ENCODE data around the gene BBS4. TPM values are rescaled to one million over a fixed set of nuclear protein-coding genes. Genes with fewer than 3 reads are reported as not detected.

The BBS4 gene
- total RNA-seq, 2 experiments from 2014 or later: 13.1 to 14.7 TPM

DNA sequence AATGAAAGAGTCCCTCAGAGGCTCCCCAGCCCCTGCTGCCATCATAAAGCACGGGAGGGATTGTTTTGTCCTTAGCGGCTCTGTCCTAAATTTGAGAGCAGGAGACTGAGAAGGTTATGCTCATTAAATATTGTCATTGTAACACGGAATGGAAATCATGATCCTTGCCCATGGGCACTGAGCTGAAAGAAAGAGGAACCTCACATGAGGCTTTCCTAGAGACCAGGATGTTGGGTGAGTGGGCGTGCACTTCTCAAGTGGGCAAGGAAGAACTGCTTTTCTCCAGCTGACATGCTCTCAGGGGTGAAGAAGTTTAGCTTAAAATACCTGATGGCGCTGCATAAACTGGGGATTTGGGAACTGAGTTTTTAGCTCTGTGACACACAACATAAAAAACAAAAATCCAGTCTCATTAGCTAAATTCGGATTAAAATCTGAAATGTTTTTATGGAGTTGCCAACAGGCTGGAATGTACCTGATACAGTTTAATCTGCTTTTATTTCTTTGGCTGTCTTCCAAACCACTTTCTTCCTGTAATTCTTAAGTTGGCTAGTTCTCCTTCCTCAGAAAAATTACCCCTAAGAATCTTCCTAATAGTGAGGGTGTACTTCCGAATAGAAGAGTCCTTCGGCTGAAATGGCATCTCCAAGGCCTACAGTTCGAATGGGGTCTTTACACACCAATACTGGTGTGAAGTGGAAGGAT lies 65.9 kb downstream of the BBS4 start:
- no peak for DNase-seq
- Mint-ChIP-seq H3K27me3 (no peaks in the 10 kb centered on the region), H3K27ac (no peak overlapping the region), H3K4me1 (peaks cover 20% of the 10 kb centered on the region), H3K9me3 (ENCODE audit: low read depth) (no peaks in the 10 kb centered on the region), H3K4me3 (no peak overlapping the region), H3K36me3 (peaks cover 61% of the 10 kb centered on the region)
- CTCF ChIA-PET: interaction anchor here (1.0 to 1.4 kb wide), 4 partner anchors 9 to 439 kb away, joined by 3 read pairs; no protein-coding TSS in a partner anchor
- no peak for ATAC-seq

DNA sequence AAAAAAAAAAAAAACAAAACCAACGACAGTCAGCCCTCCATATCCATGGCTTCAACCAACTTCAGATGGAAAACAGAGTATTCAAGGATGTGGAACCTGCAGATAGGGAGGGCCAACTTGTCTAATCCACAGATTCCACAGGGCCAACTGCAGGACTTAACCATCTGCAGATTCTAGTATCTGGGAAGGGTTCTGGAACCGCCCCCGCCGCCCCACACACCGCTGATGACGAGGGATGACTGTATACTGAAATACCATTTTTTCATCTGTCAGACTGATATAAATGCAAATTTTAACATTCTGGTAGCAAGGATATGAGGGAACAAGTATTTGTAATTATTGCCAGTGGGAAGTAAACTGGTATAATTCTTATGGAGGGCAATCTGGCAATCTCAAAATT lies 68.1 kb downstream of the BBS4 start:
- ATAC-seq (no peak), DNase-seq (no peak)
- no peaks in the 10 kb centered on the region for H3K9me3 Mint-ChIP-seq (ENCODE audit: low read depth)
- H3K36me3 Mint-ChIP-seq: peaks cover 67% of the 10 kb centered on the region
- peaks cover 20% of the 10 kb centered on the region for H3K4me1 Mint-ChIP-seq
- no peak overlapping the region for H3K27ac Mint-ChIP-seq
- H3K27me3 Mint-ChIP-seq: no peaks in the 10 kb centered on the region
- CTCF ChIA-PET: interaction anchor here (1.3 kb wide), 1 partner anchor 154 kb away, joined by 3 read pairs; no protein-coding TSS in a partner anchor
- H3K4me3 Mint-ChIP-seq: no peak overlapping the region

DNA sequence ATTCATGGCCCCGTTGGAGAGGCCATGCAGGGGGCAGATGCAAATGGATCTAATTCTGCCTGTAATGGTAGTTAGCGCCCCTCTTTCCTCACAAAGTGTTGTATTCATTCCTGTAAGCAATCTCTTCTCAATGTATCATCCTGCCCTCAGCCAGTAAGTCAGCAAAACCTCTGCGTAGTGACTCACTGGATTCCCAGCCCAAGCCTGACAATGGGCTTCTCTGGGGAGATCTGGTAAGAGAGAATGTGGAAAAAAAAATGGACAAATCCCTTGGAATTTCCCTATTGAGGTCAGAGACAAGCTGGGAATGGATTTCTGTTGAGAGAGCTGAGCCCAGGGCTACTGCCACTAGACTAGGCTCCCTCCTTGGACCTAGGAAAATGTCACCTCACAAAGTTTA lies 72.2 kb downstream of the BBS4 start:
- H3K27me3 Mint-ChIP-seq: no peaks in the 10 kb centered on the region
- ATAC-seq (no peak), DNase-seq (no peak)
- peaks cover 66% of the 10 kb centered on the region for H3K36me3 Mint-ChIP-seq
- no peak overlapping the region for H3K4me3 Mint-ChIP-seq
- no peaks in the 10 kb centered on the region for H3K9me3 Mint-ChIP-seq (ENCODE audit: low read depth)
- CTCF ChIA-PET: no interaction called here
- H3K27ac Mint-ChIP-seq: peak overlapping the region; percentile 59
- peaks cover 20% of the 10 kb centered on the region for H3K4me1 Mint-ChIP-seq

GRCh38 chr15:72760590-72761260 lies 74.7 kb downstream of the BBS4 start:
- no peak overlapping the region for H3K4me3 Mint-ChIP-seq
- DNase-seq: no peak
- peak overlapping the region; percentile 9 for H3K27ac Mint-ChIP-seq
- no peaks in the 10 kb centered on the region for H3K9me3 Mint-ChIP-seq (ENCODE audit: low read depth)
- no peak for ATAC-seq
- CTCF ChIA-PET: interaction anchor here (1.0 kb wide), 1 partner anchor 9 kb away, joined by 3 read pairs; no protein-coding TSS in a partner anchor
- no peaks in the 10 kb centered on the region for H3K27me3 Mint-ChIP-seq
- H3K36me3 Mint-ChIP-seq: peaks cover 62% of the 10 kb centered on the region
- H3K4me1 Mint-ChIP-seq: peaks cover 29% of the 10 kb centered on the region

DNA sequence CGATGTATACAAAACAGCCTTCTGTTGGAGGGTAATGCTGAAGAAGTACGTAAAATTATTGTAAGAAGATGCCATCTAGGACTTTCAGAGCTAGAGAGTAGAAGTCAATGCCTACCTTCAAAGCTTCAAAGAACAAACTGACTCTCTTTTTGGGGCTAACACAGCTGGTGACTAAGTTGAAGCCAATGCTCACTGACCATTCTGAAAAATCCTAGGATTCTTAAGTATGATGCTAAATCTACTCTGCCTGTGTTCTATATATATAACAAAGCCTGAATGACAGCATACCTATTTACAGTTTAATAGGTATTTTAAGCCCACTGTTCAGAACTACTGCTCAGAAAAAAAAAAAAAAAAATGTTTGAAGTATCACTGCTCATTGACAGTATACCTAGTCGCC lies 78.6 kb downstream of the BBS4 start:
- H3K4me3 Mint-ChIP-seq: no peak overlapping the region
- H3K9me3 Mint-ChIP-seq (ENCODE audit: low read depth): peaks cover 4% of the 10 kb centered on the region
- H3K27ac Mint-ChIP-seq: peak overlapping the region; percentile 66
- H3K36me3 Mint-ChIP-seq: peaks cover 71% of the 10 kb centered on the region
- no peaks in the 10 kb centered on the region for H3K27me3 Mint-ChIP-seq
- DNase-seq (no peak), ATAC-seq (no peak)
- CTCF ChIA-PET: interaction anchor here (0.6 to 2.3 kb wide), 3 partner anchors 16 to 42 kb away, joined by 3 to 13 read pairs (median 3); no protein-coding TSS in a partner anchor
- peaks cover 29% of the 10 kb centered on the region for H3K4me1 Mint-ChIP-seq

GRCh38 chr15:72766025-72766424 lies 80.0 kb downstream of the BBS4 start:
- Mint-ChIP-seq H3K27ac (no peak overlapping the region), H3K4me1 (peaks cover 26% of the 10 kb centered on the region)
- no peak for ATAC-seq

GRCh38 chr15:72766780-72767179 lies 80.8 kb downstream of the BBS4 start:
- ATAC-seq (no peak), DNase-seq (no peak)
- peaks cover 30% of the 10 kb centered on the region for H3K4me1 Mint-ChIP-seq
- H3K9me3 Mint-ChIP-seq (ENCODE audit: low read depth): peaks cover 4% of the 10 kb centered on the region
- H3K27me3 Mint-ChIP-seq: no peaks in the 10 kb centered on the region
- H3K4me3 Mint-ChIP-seq: no peak overlapping the region
- no peak overlapping the region for H3K27ac Mint-ChIP-seq
- H3K36me3 Mint-ChIP-seq: peaks cover 77% of the 10 kb centered on the region
- CTCF ChIA-PET: interaction anchor here (1.8 kb wide), 1 partner anchor 45 kb away, joined by 11 read pairs; no protein-coding TSS in a partner anchor

More at GRCh38 chr15:72766025-72766424, 80.0 kb downstream of the BBS4 start:
- no peak for DNase-seq
- no peaks in the 10 kb centered on the region for H3K27me3 Mint-ChIP-seq
- H3K36me3 Mint-ChIP-seq: peaks cover 75% of the 10 kb centered on the region
- H3K9me3 Mint-ChIP-seq (ENCODE audit: low read depth): peaks cover 4% of the 10 kb centered on the region
- H3K4me3 Mint-ChIP-seq: no peak overlapping the region
- CTCF ChIA-PET: interaction anchor here (2.3 kb wide), 1 partner anchor 44 kb away, joined by 13 read pairs; no protein-coding TSS in a partner anchor

- peak; percentile 57 for ATAC-seq
- H3K4me1 Mint-ChIP-seq: peaks cover 29% of the 10 kb centered on the region
- H3K9me3 Mint-ChIP-seq (ENCODE audit: low read depth): peaks cover 4% of the 10 kb centered on the region
- H3K27me3 Mint-ChIP-seq: no peaks in the 10 kb centered on the region
- DNase-seq: peak; percentile 33
- H3K4me3 Mint-ChIP-seq: no peak overlapping the region
- peak overlapping the region; percentile 63 for H3K27ac Mint-ChIP-seq
- CTCF ChIA-PET: interaction anchor here (1.9 kb wide), 1 partner anchor 49 kb away, joined by 6 read pairs; no protein-coding TSS in a partner anchor
- H3K36me3 Mint-ChIP-seq: peaks cover 74% of the 10 kb centered on the region
Measured at GRCh38 chr15:72770673-72771328, 84.8 kb downstream of the BBS4 start.

DNA sequence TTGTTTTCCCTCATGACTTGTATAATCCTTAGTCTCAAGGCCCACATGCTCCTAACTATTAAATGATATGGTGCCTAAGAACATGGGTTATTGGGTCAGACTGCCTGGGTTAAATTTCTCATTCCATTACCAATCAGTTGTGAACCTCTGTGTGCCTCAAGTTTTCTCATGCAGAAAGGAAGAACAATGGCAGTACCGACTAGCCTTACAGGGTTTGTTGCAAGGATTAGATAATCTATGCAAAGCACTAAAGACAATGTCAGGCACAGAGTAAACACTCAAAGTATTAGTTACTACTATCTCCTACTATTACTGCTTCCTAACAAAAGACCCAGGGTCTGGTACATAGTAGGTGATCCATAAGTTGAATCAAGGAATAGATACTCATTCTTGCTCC lies 85.3 kb downstream of the BBS4 start:
- ATAC-seq: no peak
- H3K4me1 Mint-ChIP-seq: peaks cover 33% of the 10 kb centered on the region
- DNase-seq: no peak
- H3K9me3 Mint-ChIP-seq (ENCODE audit: low read depth): peaks cover 4% of the 10 kb centered on the region
- H3K27ac Mint-ChIP-seq: peak overlapping the region; percentile 63
- no peak overlapping the region for H3K4me3 Mint-ChIP-seq
- H3K36me3 Mint-ChIP-seq: peaks cover 70% of the 10 kb centered on the region
- H3K27me3 Mint-ChIP-seq: no peaks in the 10 kb centered on the region
- CTCF ChIA-PET: no interaction called here

DNA sequence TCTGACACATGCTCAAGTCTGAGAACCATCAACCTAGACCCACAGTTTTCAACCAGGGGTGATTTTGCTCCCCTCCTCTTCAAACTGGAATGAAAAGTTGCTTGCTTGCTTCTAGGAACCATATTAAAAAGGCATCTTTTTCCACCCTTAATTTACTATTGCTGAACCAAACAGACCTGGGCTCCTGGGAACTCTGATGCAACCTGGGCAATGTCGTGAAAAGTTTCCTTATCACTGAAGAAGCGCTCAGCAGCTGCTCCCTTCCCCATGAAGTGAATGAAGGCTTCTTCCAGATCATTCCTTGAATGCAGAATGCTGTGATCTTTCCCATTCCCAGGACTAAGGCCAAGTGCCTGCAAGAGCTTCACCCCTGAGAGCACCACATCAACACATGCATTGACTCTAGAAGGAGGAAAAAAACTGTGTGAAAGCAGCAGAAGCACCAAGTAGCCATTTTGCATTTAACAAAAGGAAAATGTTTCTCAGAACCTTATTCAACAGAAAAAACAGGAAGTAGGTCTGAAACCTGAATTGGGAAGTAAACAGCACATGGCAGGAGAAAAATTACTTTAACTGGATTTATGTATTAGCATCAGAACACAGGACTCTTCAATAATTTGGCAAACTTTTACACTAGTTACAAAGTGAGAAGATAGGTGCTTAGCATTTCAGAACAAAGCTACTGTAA lies 88.8 kb downstream of the BBS4 start:
- no peak for ATAC-seq
- Mint-ChIP-seq H3K4me3 (no peak overlapping the region), H3K4me1 (peaks cover 46% of the 10 kb centered on the region), H3K27ac (no peak overlapping the region), H3K9me3 (ENCODE audit: low read depth) (no peaks in the 10 kb centered on the region), H3K27me3 (no peaks in the 10 kb centered on the region), H3K36me3 (peaks cover 63% of the 10 kb centered on the region)
- DNase-seq: no peak
- CTCF ChIA-PET: no interaction called here

DNA sequence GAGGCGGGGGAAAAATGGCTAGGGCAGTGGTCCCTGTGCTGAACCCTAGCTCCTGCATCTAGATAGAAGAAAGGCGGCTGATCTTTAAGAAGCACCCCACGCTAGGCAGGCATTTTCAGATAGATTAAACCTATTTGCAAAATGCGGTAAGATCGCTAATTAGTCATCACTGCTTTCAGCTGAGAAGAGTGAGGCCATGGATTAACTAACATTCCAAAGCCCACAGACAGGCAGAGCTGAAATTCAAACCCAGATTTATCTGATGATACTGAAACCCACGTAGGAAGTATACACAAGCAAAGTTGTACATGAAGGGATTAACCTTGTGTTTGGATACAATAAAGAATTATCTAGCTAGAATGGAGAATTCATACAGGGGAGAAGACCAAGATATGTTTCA lies 92.8 kb downstream of the BBS4 start:
- Mint-ChIP-seq H3K36me3 (peaks cover 62% of the 10 kb centered on the region), H3K27me3 (no peaks in the 10 kb centered on the region), H3K9me3 (ENCODE audit: low read depth) (no peaks in the 10 kb centered on the region), H3K4me3 (no peak overlapping the region), H3K27ac (no peak overlapping the region), H3K4me1 (peaks cover 52% of the 10 kb centered on the region)
- CTCF ChIA-PET: interaction anchor here (0.7 to 1.8 kb wide), 4 partner anchors 15 to 446 kb away, joined by 3 to 4 read pairs (median 3); no protein-coding TSS in a partner anchor
- no peak for ATAC-seq
- DNase-seq: peak; percentile 14

DNA sequence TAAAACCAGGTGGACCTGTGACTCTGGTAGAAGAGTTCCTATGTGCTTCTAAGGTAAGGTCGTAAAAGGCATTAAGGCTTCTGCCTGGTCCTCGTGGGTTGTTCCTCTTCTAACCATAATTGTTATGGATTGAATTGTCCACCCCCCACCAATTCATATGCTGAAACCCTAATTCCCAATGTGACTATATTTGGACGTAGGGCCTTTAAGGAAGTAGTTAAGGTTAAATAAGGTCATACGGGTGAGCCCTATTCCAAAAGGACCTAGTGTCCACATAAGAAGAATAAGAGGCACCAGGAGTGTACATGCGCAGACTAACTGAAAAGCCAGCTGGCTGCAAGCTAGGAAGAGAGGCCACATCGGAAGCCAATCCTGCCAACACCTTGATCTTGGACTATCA lies 95.6 kb downstream of the BBS4 start:
- Mint-ChIP-seq H3K4me1 (peaks cover 63% of the 10 kb centered on the region), H3K27ac (peak overlapping the region; percentile 10), H3K4me3 (peak overlapping the region; percentile 93), H3K27me3 (no peaks in the 10 kb centered on the region), H3K36me3 (peaks cover 51% of the 10 kb centered on the region), H3K9me3 (ENCODE audit: low read depth) (no peaks in the 10 kb centered on the region)
- peak; percentile 25 for DNase-seq
- ATAC-seq: no peak
- CTCF ChIA-PET: interaction anchor here (1.1 kb wide), 1 partner anchor 12 kb away, joined by 3 read pairs; no protein-coding TSS in a partner anchor

Data from activated CD8-positive, alpha-beta memory T cell treated with anti-CD3 and anti-CD28 coated beads, Interleukin-2, amount 10 ng/mL, durations not matched to agents 7 days and 5 days (primary cell).